Inflammatory macrophage treated with lipopolysaccharide for 4 hours (primary cell): ENCODE data around the gene FAR2.
"Not testable (repeated sequence)": the region's sequence is repeated elsewhere in the genome, so short reads cannot be mapped to it uniquely, and the experiment has no call there.

Experiments
- DNase-seq: peaks from one replicate; pipeline ENCODE4 v3.0.0-alpha.2; 2020

The FAR2 gene

GRCh38 chr12:29283969-29284700, 135.1 kb downstream of the FAR2 start:
- DNase-seq, result no peak

GRCh38 chr12:29286081-29286790, 137.2 kb downstream of the FAR2 start:
- no peak for DNase-seq

- DNase-seq, result no peak
These were observed 138.5 kb downstream of the FAR2 start for GRCh38 chr12:29287622-29288021.

- no peak for DNase-seq
These were observed 139.0 kb downstream of the FAR2 start for GRCh38 chr12:29288031-29288430.

GRCh38 chr12:29290475-29290874, 141.4 kb downstream of the FAR2 start:
- not testable (repeated sequence) for DNase-seq

GRCh38 chr12:29291226-29291625, 142.1 kb downstream of the FAR2 start:
- no peak for DNase-seq

- peak; percentile 17 for DNase-seq
These were observed 150.6 kb downstream of the FAR2 start for GRCh38 chr12:29299633-29300032.

- DNase-seq, result no peak
These were observed 152.0 kb downstream of the FAR2 start for GRCh38 chr12:29301114-29301513.

- DNase-seq, result no peak
These were observed 155.3 kb downstream of the FAR2 start for GRCh38 chr12:29304388-29304787.

GRCh38 chr12:29306266-29306665, 157.2 kb downstream of the FAR2 start:
- DNase-seq, result no peak

- DNase-seq, result no peak
These were observed 157.6 kb downstream of the FAR2 start for GRCh38 chr12:29306682-29307081.

GRCh38 chr12:29309320-29309902, 160.3 kb downstream of the FAR2 start:
- no peak for DNase-seq

- DNase-seq, result no peak
These were observed 161.8 kb downstream of the FAR2 start for GRCh38 chr12:29310899-29311298.

GRCh38 chr12:29314416-29314815, 165.3 kb downstream of the FAR2 start:
- no peak for DNase-seq

GRCh38 chr12:29316752-29317151, 167.7 kb downstream of the FAR2 start:
- no peak for DNase-seq

GRCh38 chr12:29317556-29318363, 168.7 kb downstream of the FAR2 start:
- peak; percentile 88 for DNase-seq

- DNase-seq, result peak; percentile 5
These were observed 171.4 kb downstream of the FAR2 start for GRCh38 chr12:29320295-29321085.

- DNase-seq, result no peak
These were observed 173.1 kb downstream of the FAR2 start for GRCh38 chr12:29322157-29322556.

GRCh38 chr12:29329411-29329810, 180.3 kb downstream of the FAR2 start:
- DNase-seq, result no peak

- DNase-seq, result no peak
These were observed 184.1 kb downstream of the FAR2 start for GRCh38 chr12:29333178-29333577.

GRCh38 chr12:29334937-29335336, 185.9 kb downstream of the FAR2 start:
- no peak for DNase-seq

- no peak for DNase-seq
These were observed 188.2 kb downstream of the FAR2 start for GRCh38 chr12:29337325-29337724.
